ENCODE results near the gene RABGAP1. TPM values are rescaled to one million over a fixed set of nuclear protein-coding genes. Genes with fewer than 3 reads are reported as not detected.

RABGAP1 gene
- total RNA-seq, 1 donor from 2014 or later: 44.7 TPM

GRCh38 chr9:123039617-123040219 is 98.9 kb downstream of the RABGAP1 start:
- Histone ChIP-seq H3K27ac (ENCODE audit: low read depth, low read length) (no peak overlapping the region), H3K4me2 (ENCODE audit: low read length) (no peak overlapping the region), H4K20me1 (ENCODE audit: insufficient read depth, low read length) (no peaks in the 10 kb centered on the region), H3K79me2 (ENCODE audit: insufficient read depth, low read length) (no peaks in the 10 kb centered on the region), H3K9me3 (ENCODE audit: insufficient read depth, low read depth, low read length) (no peaks in the 10 kb centered on the region), H3K4me1 (ENCODE audit: insufficient read depth, low read length) (no peaks in the 10 kb centered on the region), H3K4me3 (ENCODE audit: insufficient read depth, low read depth, low read length) (no peak overlapping the region), H3K36me3 (ENCODE audit: insufficient read depth, low read length) (peaks cover 6% of the 10 kb centered on the region), H2AFZ (ENCODE audit: low read depth, low read length) (no peak overlapping the region), H3K9ac (ENCODE audit: low read length) (no peak overlapping the region), H3K27me3 (ENCODE audit: insufficient read depth, low read length) (no peaks in the 10 kb centered on the region)
- peaks cover 26% of the 10 kb centered on the region for H3K4me1 Mint-ChIP-seq (ENCODE audit: low read depth, unreplicated experiment)
- no peak overlapping the region for H3K4me3 Mint-ChIP-seq (ENCODE audit: unreplicated experiment)
- no peaks in the 10 kb centered on the region for H3K9me3 Mint-ChIP-seq (ENCODE audit: unreplicated experiment)
- H3K27ac Mint-ChIP-seq (ENCODE audit: unreplicated experiment): no peak overlapping the region
- DNase-seq (ENCODE audit: low read depth) (no peak), FAIRE-seq (no peak)
- H3K36me3 Mint-ChIP-seq (ENCODE audit: low read depth, unreplicated experiment): peaks cover 12% of the 10 kb centered on the region
- TF ChIP-seq EZH2 (IDR thresholded peaks at IDR 0.05; ENCODE audit: insufficient read depth, low read length) (no peak), CTCF (IDR thresholded peaks at IDR 0.05; ENCODE audit: insufficient read depth, low read depth, low read length) (no peak)
- H3K27me3 Mint-ChIP-seq (ENCODE audit: low read depth, unreplicated experiment): no peaks in the 10 kb centered on the region

- Mint-ChIP-seq H3K27me3 (ENCODE audit: low read depth, unreplicated experiment) (no peaks in the 10 kb centered on the region), H3K27ac (ENCODE audit: unreplicated experiment) (no peak overlapping the region), H3K4me1 (ENCODE audit: low read depth, unreplicated experiment) (peaks cover 29% of the 10 kb centered on the region), H3K36me3 (ENCODE audit: low read depth, unreplicated experiment) (peaks cover 7% of the 10 kb centered on the region), H3K9me3 (ENCODE audit: unreplicated experiment) (no peaks in the 10 kb centered on the region), H3K4me3 (ENCODE audit: unreplicated experiment) (no peak overlapping the region)
- no peak overlapping the region for H3K4me3 ChIP-seq (ENCODE audit: insufficient read depth, low read depth, low read length)
- no peaks in the 10 kb centered on the region for H3K79me2 ChIP-seq (ENCODE audit: insufficient read depth, low read length)
- FAIRE-seq (no peak), DNase-seq (ENCODE audit: low read depth) (no peak)
- peaks cover 2% of the 10 kb centered on the region for H3K36me3 ChIP-seq (ENCODE audit: insufficient read depth, low read length)
- H3K27ac ChIP-seq (ENCODE audit: low read depth, low read length): no peak overlapping the region
- H3K9me3 ChIP-seq (ENCODE audit: insufficient read depth, low read depth, low read length): no peaks in the 10 kb centered on the region
- no peak overlapping the region for H3K4me2 ChIP-seq (ENCODE audit: low read length)
- H4K20me1 ChIP-seq (ENCODE audit: insufficient read depth, low read length): no peaks in the 10 kb centered on the region
- no peaks in the 10 kb centered on the region for H3K27me3 ChIP-seq (ENCODE audit: insufficient read depth, low read length)
- no peak overlapping the region for H2AFZ ChIP-seq (ENCODE audit: low read depth, low read length)
- H3K9ac ChIP-seq (ENCODE audit: low read length): no peak overlapping the region
- H3K4me1 ChIP-seq (ENCODE audit: insufficient read depth, low read length): no peaks in the 10 kb centered on the region
- TF ChIP-seq CTCF (IDR thresholded peaks at IDR 0.05; ENCODE audit: insufficient read depth, low read depth, low read length): no peak
These were observed 100.0 kb downstream of the RABGAP1 start for GRCh38 chr9:123040801-123041200.

GRCh38 chr9:123041489-123041888 is 100.7 kb downstream of the RABGAP1 start:
- H3K27me3 Mint-ChIP-seq (ENCODE audit: low read depth, unreplicated experiment): no peaks in the 10 kb centered on the region
- Histone ChIP-seq H3K4me2 (ENCODE audit: low read length) (no peak overlapping the region), H3K27me3 (ENCODE audit: insufficient read depth, low read length) (no peaks in the 10 kb centered on the region), H3K4me3 (ENCODE audit: insufficient read depth, low read depth, low read length) (no peak overlapping the region), H3K36me3 (ENCODE audit: insufficient read depth, low read length) (peaks cover 2% of the 10 kb centered on the region), H2AFZ (ENCODE audit: low read depth, low read length) (no peak overlapping the region), H4K20me1 (ENCODE audit: insufficient read depth, low read length) (no peaks in the 10 kb centered on the region), H3K9me3 (ENCODE audit: insufficient read depth, low read depth, low read length) (no peaks in the 10 kb centered on the region), H3K4me1 (ENCODE audit: insufficient read depth, low read length) (no peaks in the 10 kb centered on the region), H3K27ac (ENCODE audit: low read depth, low read length) (no peak overlapping the region), H3K79me2 (ENCODE audit: insufficient read depth, low read length) (no peaks in the 10 kb centered on the region), H3K9ac (ENCODE audit: low read length) (no peak overlapping the region)
- H3K36me3 Mint-ChIP-seq (ENCODE audit: low read depth, unreplicated experiment): peaks cover 7% of the 10 kb centered on the region
- no peak for FAIRE-seq
- DNase-seq (ENCODE audit: low read depth): no peak
- no peak overlapping the region for H3K4me3 Mint-ChIP-seq (ENCODE audit: unreplicated experiment)
- no peak for TF ChIP-seq CTCF (IDR thresholded peaks at IDR 0.05; ENCODE audit: insufficient read depth, low read depth, low read length)
- TF ChIP-seq EZH2 (IDR thresholded peaks at IDR 0.05; ENCODE audit: insufficient read depth, low read length): no peak
- no peak overlapping the region for H3K27ac Mint-ChIP-seq (ENCODE audit: unreplicated experiment)
- no peaks in the 10 kb centered on the region for H3K9me3 Mint-ChIP-seq (ENCODE audit: unreplicated experiment)
- H3K4me1 Mint-ChIP-seq (ENCODE audit: low read depth, unreplicated experiment): peaks cover 29% of the 10 kb centered on the region

Measured in astrocyte (in vitro differentiated cells and primary cell).